ENCODE results near the gene FHIT. TPM values are rescaled to one million over a fixed set of nuclear protein-coding genes. Genes with fewer than 3 reads are reported as not detected.

FHIT gene
- polyA plus RNA-seq, 1 of the 3 experiments (the other 2 are of a cell fraction) = 0.41 TPM

DNA sequence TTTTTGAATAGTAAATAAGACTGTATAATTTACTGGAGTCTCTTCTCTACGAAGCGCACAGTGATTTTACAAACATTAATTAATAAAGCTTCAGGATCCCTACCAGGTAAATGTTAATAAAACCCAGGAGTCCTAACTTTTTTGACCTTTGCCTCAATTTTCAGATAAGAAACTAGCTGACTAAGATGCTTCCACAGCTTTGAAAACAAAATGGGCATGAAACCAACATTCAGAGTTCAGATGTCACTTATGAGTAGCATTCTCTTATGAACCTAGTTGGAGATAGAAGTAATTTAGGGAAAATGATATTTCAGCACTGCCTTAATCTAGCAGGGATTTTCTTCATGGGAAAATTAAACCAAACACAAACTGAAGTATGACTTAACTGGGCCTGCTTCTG lies 13.0 kb upstream of the FHIT start:
- Histone ChIP-seq H3F3A (replicated peaks; ENCODE audit: insufficient read depth) (no peaks in the 10 kb centered on the region), H3K27ac (ENCODE audit: low read depth in 2 of 2, low read length in 1 of 2) (no peak overlapping the region), H3K27me3 (ENCODE audit: insufficient read depth) (no peaks in the 10 kb centered on the region), H3K9ac (no peak overlapping the region), H2AFZ (ENCODE audit: low read depth) (no peak overlapping the region), H3K4me2 (no peak overlapping the region), H3K9me3 (no peaks in the 10 kb centered on the region), H4K20me1 (ENCODE audit: insufficient read depth) (no peaks in the 10 kb centered on the region), H3K36me3 (replicated peaks in 1 of 2; ENCODE audit: control insufficient read depth in 1 of 2, insufficient read depth in 2 of 2, low read length in 1 of 2) (no peaks in the 10 kb centered on the region), H3K4me3 (ENCODE audit: low read depth in 2 of 2, low read length in 1 of 2) (no peak overlapping the region), H3K9me2 (no peaks in the 10 kb centered on the region), H3K79me2 (ENCODE audit: insufficient read depth) (no peaks in the 10 kb centered on the region), H3K4me1 (ENCODE audit: control insufficient read depth in 1 of 2, insufficient read depth in 2 of 2, low read depth in 1 of 2, low read length in 1 of 2) (no peaks in the 10 kb centered on the region)
- DNase-seq = no peak
- 85% methylated on average over 2 of the region's 2 CpGs for WGBS (ENCODE audit: low lambda C conversion rate)
- TF ChIP-seq TEAD4 (IDR thresholded peaks at IDR 0.05; ENCODE audit: borderline replicate concordance, insufficient read depth) (no peak), SIN3A (IDR thresholded peaks at IDR 0.05; ENCODE audit: borderline replicate concordance, low read depth, low read length) (no peak), NFIC (IDR thresholded peaks at IDR 0.05; ENCODE audit: borderline replicate concordance) (no peak), GATA2 (CRISPR knock-in tag; IDR thresholded peaks at IDR 0.05) (no peak)
- TF ChIP-seq, protein P1, sequence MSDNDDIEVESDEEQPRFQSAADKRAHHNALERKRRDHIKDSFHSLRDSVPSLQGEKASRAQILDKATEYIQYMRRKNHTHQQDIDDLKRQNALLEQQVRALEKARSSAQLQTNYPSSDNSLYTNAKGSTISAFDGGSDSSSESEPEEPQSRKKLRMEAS (IDR thresholded peaks at IDR 0.05; ENCODE audit: low read depth) = no peak
- ChIA-PET CTCF (interaction anchor here (1.5 kb wide), 1 partner anchor 117 kb away, joined by 3 read pairs; no protein-coding TSS in a partner anchor), POLR2A (no interaction called here)

DNA sequence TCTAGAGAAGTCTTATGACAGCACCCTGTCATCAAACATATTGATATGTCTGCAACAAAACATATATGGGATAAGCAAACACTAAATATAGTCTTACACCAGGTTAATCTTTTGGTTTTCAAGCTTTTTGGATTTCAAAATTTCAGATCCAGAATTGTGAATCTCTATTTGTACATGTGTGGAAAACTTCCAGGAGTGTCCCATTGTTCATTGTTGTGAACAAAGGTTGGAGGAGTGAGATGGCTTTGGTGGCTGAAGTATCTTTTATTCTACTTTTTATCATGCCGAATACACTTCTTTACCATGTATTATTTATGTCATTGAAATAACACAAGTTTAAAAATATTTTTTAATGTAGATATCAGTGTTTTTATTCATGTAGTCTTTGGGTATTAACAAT lies 5.9 kb upstream of the FHIT start:
- H3K9me3 ChIP-seq = no peaks in the 10 kb centered on the region
- 78% methylated on average over 1 of the region's 1 CpG for WGBS (ENCODE audit: low lambda C conversion rate)
- H2AFZ ChIP-seq (ENCODE audit: low read depth) = no peak overlapping the region
- no peak overlapping the region for H3K4me2 ChIP-seq
- H3K4me1 ChIP-seq (ENCODE audit: control insufficient read depth in 1 of 2, insufficient read depth in 2 of 2, low read depth in 1 of 2, low read length in 1 of 2) = peaks cover 0 to under 1% of the 10 kb centered on the region in 2 experiments; a peak in 2 of 4 replicates
- no peaks in the 10 kb centered on the region for H3K27me3 ChIP-seq (ENCODE audit: insufficient read depth)
- H3K9me2 ChIP-seq = no peaks in the 10 kb centered on the region
- no peak overlapping the region for H3K4me3 ChIP-seq (ENCODE audit: low read depth in 2 of 2, low read length in 1 of 2)
- no peak for DNase-seq
- ChIA-PET POLR2A (no interaction called here), CTCF (no interaction called here)
- H3K9ac ChIP-seq = no peak overlapping the region
- no peaks in the 10 kb centered on the region for H4K20me1 ChIP-seq (ENCODE audit: insufficient read depth)
- H3K27ac ChIP-seq (ENCODE audit: low read depth in 2 of 2, low read length in 1 of 2) = no peak overlapping the region
- no peak for TF ChIP-seq POLR2AphosphoS5 (IDR thresholded peaks at IDR 0.05; ENCODE audit: low read depth, low read length)
- TF ChIP-seq NFIC (IDR thresholded peaks at IDR 0.05; ENCODE audit: borderline replicate concordance) = no peak
- TF ChIP-seq MEF2A (IDR thresholded peaks at IDR 0.05; ENCODE audit: borderline replicate concordance, low read depth) = no peak
- TF ChIP-seq CHD2 (IDR thresholded peaks at IDR 0.05; ENCODE audit: low read length, partially characterized antibody) = no peak
- TF ChIP-seq GABPA (IDR thresholded peaks at IDR 0.05; ENCODE audit: low read depth) = no peak
- TF ChIP-seq FOXJ3 (CRISPR knock-in tag; IDR thresholded peaks at IDR 0.05) = no peak
- TF ChIP-seq, protein P2, sequence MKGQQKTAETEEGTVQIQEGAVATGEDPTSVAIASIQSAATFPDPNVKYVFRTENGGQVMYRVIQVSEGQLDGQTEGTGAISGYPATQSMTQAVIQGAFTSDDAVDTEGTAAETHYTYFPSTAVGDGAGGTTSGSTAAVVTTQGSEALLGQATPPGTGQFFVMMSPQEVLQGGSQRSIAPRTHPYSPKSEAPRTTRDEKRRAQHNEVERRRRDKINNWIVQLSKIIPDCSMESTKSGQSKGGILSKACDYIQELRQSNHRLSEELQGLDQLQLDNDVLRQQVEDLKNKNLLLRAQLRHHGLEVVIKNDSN (IDR thresholded peaks at IDR 0.05; ENCODE audit: borderline replicate concordance, low read depth) = no peak
- no peaks in the 10 kb centered on the region for H3K79me2 ChIP-seq (ENCODE audit: insufficient read depth)
- H3F3A ChIP-seq (replicated peaks; ENCODE audit: insufficient read depth) = no peaks in the 10 kb centered on the region
- H3K36me3 ChIP-seq (replicated peaks in 1 of 2; ENCODE audit: control insufficient read depth in 1 of 2, insufficient read depth in 2 of 2, low read length in 1 of 2) = no peaks in the 10 kb centered on the region

DNA sequence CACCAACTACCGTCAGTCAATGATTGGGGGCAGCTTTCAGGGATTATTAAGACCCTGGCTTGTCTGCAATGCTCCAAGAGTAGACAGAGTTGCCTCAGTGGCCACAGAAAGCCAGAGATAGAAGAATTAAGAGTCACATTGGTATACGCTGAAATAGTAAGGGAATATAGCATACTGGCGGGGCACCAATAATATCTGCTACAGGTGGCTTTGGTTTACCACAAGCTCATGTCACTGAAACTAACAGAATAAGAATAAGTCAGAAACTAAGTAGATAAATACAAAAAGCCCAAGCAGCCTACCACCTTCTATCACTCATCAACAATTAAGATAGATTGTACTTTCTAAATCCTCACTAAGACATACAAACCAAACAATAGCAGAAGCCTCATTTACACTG lies 2.5 kb upstream of the FHIT start:
- H3K4me3 ChIP-seq (ENCODE audit: low read depth in 2 of 2, low read length in 1 of 2) = no peak overlapping the region
- ChIA-PET CTCF (no interaction called here), POLR2A (no interaction called here)
- TF ChIP-seq, protein P3, sequence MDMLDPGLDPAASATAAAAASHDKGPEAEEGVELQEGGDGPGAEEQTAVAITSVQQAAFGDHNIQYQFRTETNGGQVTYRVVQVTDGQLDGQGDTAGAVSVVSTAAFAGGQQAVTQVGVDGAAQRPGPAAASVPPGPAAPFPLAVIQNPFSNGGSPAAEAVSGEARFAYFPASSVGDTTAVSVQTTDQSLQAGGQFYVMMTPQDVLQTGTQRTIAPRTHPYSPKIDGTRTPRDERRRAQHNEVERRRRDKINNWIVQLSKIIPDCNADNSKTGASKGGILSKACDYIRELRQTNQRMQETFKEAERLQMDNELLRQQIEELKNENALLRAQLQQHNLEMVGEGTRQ (IDR thresholded peaks at IDR 0.05; ENCODE audit: borderline replicate concordance, low read depth, low read length) = no peak
- no peak for TF ChIP-seq ELF1 (IDR thresholded peaks at IDR 0.05)
- TF ChIP-seq EP300 (IDR thresholded peaks at IDR 0.05; ENCODE audit: borderline replicate concordance in 1 of 2, low read depth in 1 of 2, low read length in 1 of 2) = no peak
- no peak for TF ChIP-seq RXRA (IDR thresholded peaks at IDR 0.05; ENCODE audit: borderline replicate concordance, low read depth)
- TF ChIP-seq SMC3 (IDR thresholded peaks at IDR 0.05; ENCODE audit: low read depth, low read length) = no peak
- no peak for TF ChIP-seq EZH2phosphoT487 (IDR thresholded peaks at IDR 0.05; ENCODE audit: borderline replicate concordance, low read depth)
- TF ChIP-seq, protein P4, sequence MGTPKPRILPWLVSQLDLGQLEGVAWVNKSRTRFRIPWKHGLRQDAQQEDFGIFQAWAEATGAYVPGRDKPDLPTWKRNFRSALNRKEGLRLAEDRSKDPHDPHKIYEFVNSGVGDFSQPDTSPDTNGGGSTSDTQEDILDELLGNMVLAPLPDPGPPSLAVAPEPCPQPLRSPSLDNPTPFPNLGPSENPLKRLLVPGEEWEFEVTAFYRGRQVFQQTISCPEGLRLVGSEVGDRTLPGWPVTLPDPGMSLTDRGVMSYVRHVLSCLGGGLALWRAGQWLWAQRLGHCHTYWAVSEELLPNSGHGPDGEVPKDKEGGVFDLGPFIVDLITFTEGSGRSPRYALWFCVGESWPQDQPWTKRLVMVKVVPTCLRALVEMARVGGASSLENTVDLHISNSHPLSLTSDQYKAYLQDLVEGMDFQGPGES (IDR thresholded peaks at IDR 0.05; ENCODE audit: low read depth, low read length) = no peak
- TF ChIP-seq, protein P1 (IDR thresholded peaks at IDR 0.05; ENCODE audit: low read depth) = no peak
- TF ChIP-seq, protein P5, sequence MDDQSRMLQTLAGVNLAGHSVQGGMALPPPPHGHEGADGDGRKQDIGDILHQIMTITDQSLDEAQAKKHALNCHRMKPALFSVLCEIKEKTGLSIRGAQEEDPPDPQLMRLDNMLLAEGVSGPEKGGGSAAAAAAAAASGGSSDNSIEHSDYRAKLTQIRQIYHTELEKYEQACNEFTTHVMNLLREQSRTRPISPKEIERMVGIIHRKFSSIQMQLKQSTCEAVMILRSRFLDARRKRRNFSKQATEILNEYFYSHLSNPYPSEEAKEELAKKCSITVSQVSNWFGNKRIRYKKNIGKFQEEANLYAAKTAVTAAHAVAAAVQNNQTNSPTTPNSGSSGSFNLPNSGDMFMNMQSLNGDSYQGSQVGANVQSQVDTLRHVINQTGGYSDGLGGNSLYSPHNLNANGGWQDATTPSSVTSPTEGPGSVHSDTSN (IDR thresholded peaks at IDR 0.05) = no peak
- H3K9me3 ChIP-seq = no peaks in the 10 kb centered on the region
- H3K36me3 ChIP-seq (replicated peaks in 1 of 2; ENCODE audit: control insufficient read depth in 1 of 2, insufficient read depth in 2 of 2, low read length in 1 of 2) = no peaks in the 10 kb centered on the region
- WGBS (ENCODE audit: low lambda C conversion rate) = 75% methylated on average over 3 of the region's 3 CpGs
- no peak for DNase-seq
- no peak overlapping the region for H3K4me2 ChIP-seq
- H3K9ac ChIP-seq = no peak overlapping the region
- H3F3A ChIP-seq (replicated peaks; ENCODE audit: insufficient read depth) = no peaks in the 10 kb centered on the region
- no peaks in the 10 kb centered on the region for H3K79me2 ChIP-seq (ENCODE audit: insufficient read depth)
- no peaks in the 10 kb centered on the region for H3K9me2 ChIP-seq
- peaks cover 0 to 10% of the 10 kb centered on the region in 2 experiments; a peak in 2 of 4 replicates for H3K4me1 ChIP-seq (ENCODE audit: control insufficient read depth in 1 of 2, insufficient read depth in 2 of 2, low read depth in 1 of 2, low read length in 1 of 2)
- H2AFZ ChIP-seq (ENCODE audit: low read depth) = no peak overlapping the region
- H4K20me1 ChIP-seq (ENCODE audit: insufficient read depth) = no peaks in the 10 kb centered on the region
- H3K27me3 ChIP-seq (ENCODE audit: insufficient read depth) = no peaks in the 10 kb centered on the region
- H3K27ac ChIP-seq (ENCODE audit: low read depth in 2 of 2, low read length in 1 of 2) = no peak overlapping the region
